Panc1 (cell line): ENCODE data around the gene LRIF1.

Experiments used
- CTCF ChIP-seq: fragments of 450-650 bp; IDR thresholded peaks from 2 replicates; pipeline ENCODE4 v1.5.1; 2017; ENCODE audit warnings: mild to moderate bottlenecking
- POLR2AphosphoS5 ChIP-seq: IDR thresholded peaks from 2 replicates; pipeline ENCODE4 v1.6.1; 2012; ENCODE audit warnings: mild to moderate bottlenecking, low read depth, low read length, moderate library complexity
- SIN3A ChIP-seq: IDR thresholded peaks from 2 replicates; pipeline ENCODE4 v1.6.1; 2012; ENCODE audit warnings: low read depth, mild to moderate bottlenecking, low read length, moderate library complexity, borderline replicate concordance; ENCODE audit not compliant: insufficient read depth
- TCF7L2 ChIP-seq: IDR thresholded peaks from 2 replicates; pipeline ENCODE4 v1.6.1; 2011; ENCODE audit warnings: mild to moderate bottlenecking, low read depth, low read length, inconsistent platforms
- TF ChIP-seq, protein P1 (sequence below), 2 experiments: IDR thresholded peaks; 2 replicates each; pipeline ENCODE4 v1.6.1; 2011 to 2012; ENCODE audit warnings: low read depth in 2 of 2, control low read depth in 1 of 2, low read length in 1 of 2, mild to moderate bottlenecking in 1 of 2, moderate library complexity in 1 of 2; ENCODE audit not compliant: insufficient read depth in 1 of 2

DNA sequence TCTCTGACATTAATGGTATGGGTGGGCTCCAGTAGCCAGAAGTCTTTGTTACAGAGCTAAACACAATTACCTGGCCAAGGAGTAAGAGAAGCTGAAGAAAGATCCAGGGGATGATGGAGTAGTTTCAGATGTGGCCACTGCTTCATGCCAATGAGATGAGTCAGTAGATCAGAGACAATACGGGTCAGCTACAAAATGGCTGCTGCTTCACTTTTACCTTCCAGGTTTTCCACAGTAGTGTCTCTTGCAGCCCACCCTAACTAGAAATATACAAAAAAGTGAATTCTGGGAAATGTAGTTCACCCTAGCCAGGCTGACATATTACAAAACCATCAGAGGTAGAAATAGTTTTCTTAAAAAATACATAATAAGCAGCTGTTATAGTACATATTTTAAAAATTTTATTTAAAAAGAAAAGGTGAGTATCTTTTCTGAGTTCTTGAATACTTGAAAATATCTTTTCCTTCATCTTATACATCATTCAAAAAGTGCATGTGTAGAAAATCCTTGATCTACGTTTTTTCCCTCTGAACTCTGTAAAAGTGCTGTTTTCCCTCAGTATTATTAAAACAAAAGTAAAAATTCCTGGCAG lies 36.1 kb downstream of the LRIF1 start:
- no peak for TF ChIP-seq CTCF
- no peak for TF ChIP-seq POLR2AphosphoS5
- TF ChIP-seq, protein P1, sequence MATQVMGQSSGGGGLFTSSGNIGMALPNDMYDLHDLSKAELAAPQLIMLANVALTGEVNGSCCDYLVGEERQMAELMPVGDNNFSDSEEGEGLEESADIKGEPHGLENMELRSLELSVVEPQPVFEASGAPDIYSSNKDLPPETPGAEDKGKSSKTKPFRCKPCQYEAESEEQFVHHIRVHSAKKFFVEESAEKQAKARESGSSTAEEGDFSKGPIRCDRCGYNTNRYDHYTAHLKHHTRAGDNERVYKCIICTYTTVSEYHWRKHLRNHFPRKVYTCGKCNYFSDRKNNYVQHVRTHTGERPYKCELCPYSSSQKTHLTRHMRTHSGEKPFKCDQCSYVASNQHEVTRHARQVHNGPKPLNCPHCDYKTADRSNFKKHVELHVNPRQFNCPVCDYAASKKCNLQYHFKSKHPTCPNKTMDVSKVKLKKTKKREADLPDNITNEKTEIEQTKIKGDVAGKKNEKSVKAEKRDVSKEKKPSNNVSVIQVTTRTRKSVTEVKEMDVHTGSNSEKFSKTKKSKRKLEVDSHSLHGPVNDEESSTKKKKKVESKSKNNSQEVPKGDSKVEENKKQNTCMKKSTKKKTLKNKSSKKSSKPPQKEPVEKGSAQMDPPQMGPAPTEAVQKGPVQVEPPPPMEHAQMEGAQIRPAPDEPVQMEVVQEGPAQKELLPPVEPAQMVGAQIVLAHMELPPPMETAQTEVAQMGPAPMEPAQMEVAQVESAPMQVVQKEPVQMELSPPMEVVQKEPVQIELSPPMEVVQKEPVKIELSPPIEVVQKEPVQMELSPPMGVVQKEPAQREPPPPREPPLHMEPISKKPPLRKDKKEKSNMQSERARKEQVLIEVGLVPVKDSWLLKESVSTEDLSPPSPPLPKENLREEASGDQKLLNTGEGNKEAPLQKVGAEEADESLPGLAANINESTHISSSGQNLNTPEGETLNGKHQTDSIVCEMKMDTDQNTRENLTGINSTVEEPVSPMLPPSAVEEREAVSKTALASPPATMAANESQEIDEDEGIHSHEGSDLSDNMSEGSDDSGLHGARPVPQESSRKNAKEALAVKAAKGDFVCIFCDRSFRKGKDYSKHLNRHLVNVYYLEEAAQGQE (IDR thresholded peaks at IDR 0.05; ENCODE audit: insufficient read depth in 1 of 2, low read depth in 2 of 2, low read length in 1 of 2) = no peak
- TF ChIP-seq TCF7L2 = no peak
- TF ChIP-seq SIN3A = no peak
